Measurements from ENCODE around the gene RAVER2. TPM values are rescaled to one million over a fixed set of nuclear protein-coding genes. Genes with fewer than 3 reads are reported as not detected.

Gene RAVER2
- total RNA-seq, 1 donor from 2014 or later: 11.9 TPM

DNA sequence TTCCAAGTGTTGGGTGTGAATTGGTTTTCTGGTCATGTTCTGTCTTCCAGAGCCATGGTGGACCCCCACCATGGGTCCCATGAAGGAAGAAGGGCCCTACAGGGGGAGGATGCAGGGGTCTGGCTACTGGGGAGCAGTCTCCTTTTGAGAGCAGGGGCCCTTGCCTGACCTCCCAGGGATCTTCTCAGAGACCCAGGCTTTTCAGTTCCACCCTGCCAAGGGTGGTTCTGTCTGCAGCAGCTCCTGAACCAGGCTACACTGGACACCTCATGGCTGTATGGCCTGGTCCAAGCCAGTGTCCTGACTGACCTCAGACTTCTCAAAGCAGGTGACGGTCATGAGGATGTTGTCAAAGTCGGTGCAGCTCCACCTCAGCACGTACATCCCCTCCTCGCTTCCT lies 112.5 kb downstream of the RAVER2 start:
- TF ChIP-seq, protein P1, sequence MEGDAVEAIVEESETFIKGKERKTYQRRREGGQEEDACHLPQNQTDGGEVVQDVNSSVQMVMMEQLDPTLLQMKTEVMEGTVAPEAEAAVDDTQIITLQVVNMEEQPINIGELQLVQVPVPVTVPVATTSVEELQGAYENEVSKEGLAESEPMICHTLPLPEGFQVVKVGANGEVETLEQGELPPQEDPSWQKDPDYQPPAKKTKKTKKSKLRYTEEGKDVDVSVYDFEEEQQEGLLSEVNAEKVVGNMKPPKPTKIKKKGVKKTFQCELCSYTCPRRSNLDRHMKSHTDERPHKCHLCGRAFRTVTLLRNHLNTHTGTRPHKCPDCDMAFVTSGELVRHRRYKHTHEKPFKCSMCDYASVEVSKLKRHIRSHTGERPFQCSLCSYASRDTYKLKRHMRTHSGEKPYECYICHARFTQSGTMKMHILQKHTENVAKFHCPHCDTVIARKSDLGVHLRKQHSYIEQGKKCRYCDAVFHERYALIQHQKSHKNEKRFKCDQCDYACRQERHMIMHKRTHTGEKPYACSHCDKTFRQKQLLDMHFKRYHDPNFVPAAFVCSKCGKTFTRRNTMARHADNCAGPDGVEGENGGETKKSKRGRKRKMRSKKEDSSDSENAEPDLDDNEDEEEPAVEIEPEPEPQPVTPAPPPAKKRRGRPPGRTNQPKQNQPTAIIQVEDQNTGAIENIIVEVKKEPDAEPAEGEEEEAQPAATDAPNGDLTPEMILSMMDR (IDR thresholded peaks at IDR 0.05; ENCODE audit: unreplicated experiment): no peak
- peaks cover 83% of the 10 kb centered on the region for H3K36me3 Mint-ChIP-seq (ENCODE audit: low read depth, unreplicated experiment)
- no peak for DNase-seq (ENCODE audit: low spot score)
- H3K9me3 Mint-ChIP-seq (ENCODE audit: unreplicated experiment): no peaks in the 10 kb centered on the region
- no peak overlapping the region for H3K4me3 Mint-ChIP-seq (ENCODE audit: unreplicated experiment)
- H3K27ac Mint-ChIP-seq (ENCODE audit: unreplicated experiment): peak overlapping the region; percentile 67
- peaks cover 45% of the 10 kb centered on the region for H3K27me3 Mint-ChIP-seq (ENCODE audit: unreplicated experiment)
- peaks cover 42% of the 10 kb centered on the region for H3K4me1 Mint-ChIP-seq (ENCODE audit: unreplicated experiment)

DNA sequence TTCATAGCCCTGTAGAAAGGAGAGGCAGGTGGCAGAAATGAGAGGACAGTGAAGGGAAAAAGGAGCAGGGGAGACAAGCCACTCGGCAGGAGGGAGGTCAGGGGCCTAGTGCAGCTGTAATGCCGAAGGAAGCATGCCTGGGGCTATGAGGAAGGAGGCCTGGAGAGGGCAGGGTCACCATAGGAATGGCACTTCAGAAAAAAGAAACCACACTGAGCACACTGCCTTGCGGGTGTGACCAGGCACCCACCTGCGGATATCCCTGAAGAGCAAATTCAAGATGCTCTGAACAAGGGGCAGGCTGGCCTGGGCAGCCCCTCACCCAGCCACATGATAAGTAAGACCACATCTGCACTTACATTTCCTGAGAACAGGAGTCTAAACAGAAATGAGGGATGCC lies 116.7 kb downstream of the RAVER2 start:
- peak; percentile 48 for DNase-seq (ENCODE audit: low spot score)
- Mint-ChIP-seq H3K9me3 (ENCODE audit: unreplicated experiment) (no peaks in the 10 kb centered on the region), H3K36me3 (ENCODE audit: low read depth, unreplicated experiment) (peaks cover 70% of the 10 kb centered on the region), H3K4me3 (ENCODE audit: unreplicated experiment) (peak overlapping the region; percentile 43), H3K27me3 (ENCODE audit: unreplicated experiment) (peaks cover 36% of the 10 kb centered on the region), H3K4me1 (ENCODE audit: unreplicated experiment) (peaks cover 55% of the 10 kb centered on the region), H3K27ac (ENCODE audit: unreplicated experiment) (peak overlapping the region; percentile 71)
- TF ChIP-seq, protein P1 (IDR thresholded peaks at IDR 0.05; ENCODE audit: unreplicated experiment): no peak

GRCh38 chr1:64864018-64864940 lies 119.4 kb downstream of the RAVER2 start:
- TF ChIP-seq, protein P1 (IDR thresholded peaks at IDR 0.05; ENCODE audit: unreplicated experiment): no peak
- peaks cover 68% of the 10 kb centered on the region for H3K36me3 Mint-ChIP-seq (ENCODE audit: low read depth, unreplicated experiment)

GRCh38 chr1:64865105-64865757 lies 120.4 kb downstream of the RAVER2 start:
- peaks cover 45% of the 10 kb centered on the region for H3K4me1 Mint-ChIP-seq (ENCODE audit: unreplicated experiment)
- DNase-seq (ENCODE audit: low spot score): no peak
- TF ChIP-seq, protein P1 (IDR thresholded peaks at IDR 0.05; ENCODE audit: unreplicated experiment): no peak
- peak overlapping the region; percentile 97 for H3K27ac Mint-ChIP-seq (ENCODE audit: unreplicated experiment)
- no peak overlapping the region for H3K4me3 Mint-ChIP-seq (ENCODE audit: unreplicated experiment)
- H3K9me3 Mint-ChIP-seq (ENCODE audit: unreplicated experiment): no peaks in the 10 kb centered on the region
- peaks cover 60% of the 10 kb centered on the region for H3K36me3 Mint-ChIP-seq (ENCODE audit: low read depth, unreplicated experiment)
- H3K27me3 Mint-ChIP-seq (ENCODE audit: unreplicated experiment): peaks cover 21% of the 10 kb centered on the region

More at GRCh38 chr1:64864018-64864940, 119.4 kb downstream of the RAVER2 start:
- H3K27ac Mint-ChIP-seq (ENCODE audit: unreplicated experiment): peak overlapping the region; percentile 97
- H3K4me1 Mint-ChIP-seq (ENCODE audit: unreplicated experiment): peaks cover 51% of the 10 kb centered on the region
- H3K27me3 Mint-ChIP-seq (ENCODE audit: unreplicated experiment): peaks cover 21% of the 10 kb centered on the region
- no peak overlapping the region for H3K4me3 Mint-ChIP-seq (ENCODE audit: unreplicated experiment)
- no peaks in the 10 kb centered on the region for H3K9me3 Mint-ChIP-seq (ENCODE audit: unreplicated experiment)
- DNase-seq (ENCODE audit: low spot score): peak; percentile 74

All from endothelial cell (in vitro differentiated cells).